ENCODE results near the gene DBN1. TPM values are rescaled to one million over a fixed set of nuclear protein-coding genes. Genes with fewer than 3 reads are reported as not detected.

The DBN1 gene
- total and polyA plus RNA-seq, 2 of the 8 experiments (the other 6 are each of a cell fraction or from before 2014, with no cell fraction given) = 168 to 333 TPM

- TF ChIP-seq ATF3 (IDR thresholded peaks at IDR 0.05; ENCODE audit: insufficient read depth, low read depth, low read length) = no peak
- no peak for TF ChIP-seq SAP30 (IDR thresholded peaks at IDR 0.05; ENCODE audit: insufficient read depth, insufficient replicate concordance, low read length)
- TF ChIP-seq SRF (IDR thresholded peaks at IDR 0.05; ENCODE audit: low read depth, low read length) = no peak
- TF ChIP-seq CBX5 (IDR thresholded peaks at IDR 0.05; ENCODE audit: low read depth, low read length) = no peak
- TF ChIP-seq RNF2 (IDR thresholded peaks at IDR 0.05; ENCODE audit: borderline replicate concordance, low read depth, low read length, missing control alignments, poor library complexity, severe bottlenecking) = no peak
- TF ChIP-seq MAX (IDR thresholded peaks at IDR 0.05) = peak; percentile 87
- TF ChIP-seq KDM1A (IDR thresholded peaks at IDR 0.05; ENCODE audit: borderline replicate concordance, low read length) = no peak
- TF ChIP-seq TCF12 (IDR thresholded peaks at IDR 0.05; ENCODE audit: low read depth, low read length) = no peak; the same call in 1 of the 2 replicates
- no peak for TF ChIP-seq CEBPB (IDR thresholded peaks at IDR 0.05; ENCODE audit: low read depth, low read length)
- TF ChIP-seq RBBP5 (IDR thresholded peaks at IDR 0.05; ENCODE audit: borderline replicate concordance, low read depth, low read length) = no peak
Observed at GRCh38 chr5:177455036-177455660, 18.3 kb downstream of the DBN1 start (continued).
